GM10248 (cell line): ENCODE results near the gene PXDN.

Experiments
- CTCF ChIA-PET: fragments of 300-600 bp; sonication (Branson Sonifier 250); formaldehyde crosslinking; extraction: SDS; loops from one replicate; lab custom pipeline; 2021; ENCODE audit warnings: antibody characterized with exemption; lab: Yijun Ruan, JAX
- POLR2A ChIA-PET: fragments of 350-650 bp; sonication (Branson Sonifier 250); formaldehyde crosslinking; extraction: SDS; loops from one replicate; lab custom pipeline; 2020; ENCODE audit warnings: antibody characterized with exemption; lab: Yijun Ruan, JAX
- DNase-seq: peaks from one replicate; pipeline ENCODE4 v3.0.0; 2012; ENCODE audit errors: extremely low spot score
- TF ChIP-seq, protein P1 (sequence below): IDR thresholded peaks from 2 replicates; pipeline ENCODE4 v1.5.1; 2012; ENCODE audit warnings: mild to moderate bottlenecking, low read depth; ENCODE audit errors: extremely low read depth, missing control alignments, control extremely low read depth

PXDN gene

DNA sequence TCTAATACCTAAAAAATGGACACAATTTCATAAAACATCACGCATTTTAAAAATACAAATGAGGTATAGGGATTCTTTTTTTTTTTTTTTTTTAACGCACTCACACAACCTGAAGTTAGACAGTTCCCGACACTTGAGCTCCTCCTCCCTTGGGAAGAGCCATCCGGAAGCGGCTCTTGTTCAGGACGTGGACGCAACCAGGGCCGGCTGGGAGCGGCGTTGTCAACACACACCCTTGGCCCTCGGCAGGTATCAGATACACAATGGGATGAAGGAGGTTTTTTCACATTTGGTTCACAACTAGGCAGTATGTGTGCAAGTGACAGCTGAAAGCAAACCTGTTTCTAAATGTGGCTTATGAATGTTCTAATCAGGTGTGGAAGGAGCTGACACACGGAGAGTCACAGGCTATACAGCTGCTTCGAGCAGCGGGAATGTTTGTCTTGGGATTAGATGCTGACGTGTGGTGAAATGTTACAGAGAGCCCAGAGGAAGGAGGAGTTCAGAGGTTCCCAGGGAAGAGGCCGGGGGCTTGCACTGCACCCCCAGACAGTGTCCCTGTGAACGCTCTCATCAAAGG lies 111.1 kb downstream of the PXDN start:
- no peak for DNase-seq
- TF ChIP-seq, protein P1, sequence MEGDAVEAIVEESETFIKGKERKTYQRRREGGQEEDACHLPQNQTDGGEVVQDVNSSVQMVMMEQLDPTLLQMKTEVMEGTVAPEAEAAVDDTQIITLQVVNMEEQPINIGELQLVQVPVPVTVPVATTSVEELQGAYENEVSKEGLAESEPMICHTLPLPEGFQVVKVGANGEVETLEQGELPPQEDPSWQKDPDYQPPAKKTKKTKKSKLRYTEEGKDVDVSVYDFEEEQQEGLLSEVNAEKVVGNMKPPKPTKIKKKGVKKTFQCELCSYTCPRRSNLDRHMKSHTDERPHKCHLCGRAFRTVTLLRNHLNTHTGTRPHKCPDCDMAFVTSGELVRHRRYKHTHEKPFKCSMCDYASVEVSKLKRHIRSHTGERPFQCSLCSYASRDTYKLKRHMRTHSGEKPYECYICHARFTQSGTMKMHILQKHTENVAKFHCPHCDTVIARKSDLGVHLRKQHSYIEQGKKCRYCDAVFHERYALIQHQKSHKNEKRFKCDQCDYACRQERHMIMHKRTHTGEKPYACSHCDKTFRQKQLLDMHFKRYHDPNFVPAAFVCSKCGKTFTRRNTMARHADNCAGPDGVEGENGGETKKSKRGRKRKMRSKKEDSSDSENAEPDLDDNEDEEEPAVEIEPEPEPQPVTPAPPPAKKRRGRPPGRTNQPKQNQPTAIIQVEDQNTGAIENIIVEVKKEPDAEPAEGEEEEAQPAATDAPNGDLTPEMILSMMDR = no peak
- CTCF ChIA-PET = no interaction called here
- POLR2A ChIA-PET = no interaction called here

GRCh38 chr2:1632510-1632909 lies 111.8 kb downstream of the PXDN start:
- POLR2A ChIA-PET = no interaction called here
- no peak for DNase-seq
- CTCF ChIA-PET = no interaction called here
- TF ChIP-seq, protein P1 = no peak

GRCh38 chr2:1632002-1632348 lies 112.3 kb downstream of the PXDN start:
- CTCF ChIA-PET = no interaction called here
- no peak for DNase-seq

DNA sequence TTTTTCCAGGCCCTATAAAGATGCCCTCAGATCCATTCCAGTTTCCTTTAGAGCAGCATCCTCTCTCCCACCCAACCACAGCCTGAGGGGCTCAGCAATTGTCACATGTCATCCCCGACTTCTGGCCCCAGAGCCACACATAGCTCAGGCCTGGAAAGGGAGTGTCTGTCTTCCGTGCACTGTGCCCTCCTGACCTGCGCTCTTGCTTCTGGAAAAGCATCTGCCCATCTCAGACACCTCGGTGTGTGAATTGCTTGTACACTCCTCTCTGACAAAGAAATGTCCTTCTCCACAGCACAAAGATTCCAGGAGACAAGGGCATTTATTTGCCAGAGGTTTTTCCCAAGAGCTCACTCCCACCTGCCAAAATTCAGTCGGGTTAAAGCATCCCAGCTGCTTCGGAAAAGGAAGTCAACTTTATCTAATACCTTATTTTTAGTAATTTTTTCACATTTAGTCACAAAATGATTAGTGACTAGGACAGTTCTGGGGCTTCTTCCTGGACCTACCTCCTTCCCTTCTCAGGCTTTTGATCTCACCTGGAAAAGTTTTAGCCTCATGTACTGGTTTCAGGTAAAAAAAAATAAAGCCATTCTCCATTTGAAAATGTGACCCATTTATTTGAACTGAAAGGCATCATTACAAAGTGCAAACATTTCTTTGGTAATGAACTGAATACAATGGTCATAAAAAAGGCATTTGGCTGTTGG lies 112.9 kb downstream of the PXDN start:
- ChIA-PET CTCF (no interaction called here), POLR2A (no interaction called here)
- no peak for DNase-seq
- TF ChIP-seq, protein P1 = no peak

More at GRCh38 chr2:1632002-1632348, 112.3 kb downstream of the PXDN start:
- POLR2A ChIA-PET = no interaction called here
- TF ChIP-seq, protein P1 = no peak

DNA sequence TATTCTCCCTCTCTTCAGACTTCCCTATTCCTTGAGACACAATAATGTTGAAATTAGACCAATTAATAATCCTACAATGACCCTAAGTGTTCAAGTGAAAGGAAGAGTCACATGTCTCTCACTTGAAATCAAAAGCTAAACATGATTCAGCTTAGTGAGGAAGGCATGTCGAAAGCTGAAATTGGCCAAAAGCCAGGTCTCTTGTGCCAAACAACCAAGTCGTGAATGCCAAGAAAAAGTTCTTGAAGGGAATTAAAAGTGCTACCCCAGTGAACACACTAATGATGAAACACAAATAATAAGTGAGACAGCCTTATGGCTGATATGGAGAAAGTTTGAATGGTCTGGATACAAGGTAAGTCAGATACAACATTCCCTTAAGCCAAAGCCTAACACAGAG lies 115.4 kb downstream of the PXDN start:
- TF ChIP-seq, protein P1 = no peak
- DNase-seq = no peak
- ChIA-PET CTCF (interaction anchor here (0.8 kb wide), 1 partner anchor 54 kb away, joined by 3 read pairs; no protein-coding TSS in a partner anchor), POLR2A (no interaction called here)

DNA sequence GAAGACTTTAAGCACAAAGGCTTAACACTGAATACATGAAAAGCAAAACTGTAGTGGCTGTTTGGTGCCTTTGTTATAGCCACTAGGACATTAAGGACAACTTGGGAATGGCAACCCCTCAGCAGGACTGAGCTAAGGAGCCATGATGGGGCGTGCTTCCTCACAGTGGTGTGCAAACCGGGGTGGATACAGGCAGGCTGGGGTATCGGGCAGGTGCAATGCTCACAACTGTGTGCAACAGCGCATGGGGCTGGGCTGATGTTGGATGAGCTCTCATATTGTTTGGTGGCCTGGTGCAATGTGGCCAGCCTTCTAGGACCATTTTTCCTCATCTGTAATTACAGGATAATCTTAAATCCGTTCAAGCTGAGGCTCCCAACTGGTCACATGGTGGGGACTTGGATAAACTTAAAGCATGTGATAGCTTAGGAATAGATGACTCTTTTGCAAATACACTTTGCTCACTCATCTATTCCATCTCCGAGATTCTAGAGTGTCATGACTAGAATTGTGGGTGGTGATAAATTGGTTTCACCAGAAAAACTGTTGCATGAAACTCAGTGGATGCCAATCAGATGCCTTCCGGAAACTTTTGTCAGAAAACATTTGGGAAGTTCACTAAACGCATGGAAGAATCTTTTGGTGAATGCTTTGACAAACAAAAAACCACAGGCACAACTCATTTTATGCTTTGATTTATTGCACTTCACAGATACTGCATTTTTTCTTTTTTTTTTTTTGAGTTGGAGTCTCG lies 116.5 kb downstream of the PXDN start:
- ChIA-PET POLR2A (no interaction called here), CTCF (no interaction called here)
- TF ChIP-seq, protein P1 = no peak
- no peak for DNase-seq
